Hepatocyte (in vitro differentiated cells): ENCODE results near the gene CDC37L1. TPM values are rescaled to one million over a fixed set of nuclear protein-coding genes. Genes with fewer than 3 reads are reported as not detected.

Experiments
- DNase-seq: peaks from one replicate; pipeline ENCODE4 v3.0.0-alpha.2; 2016; ENCODE audit warnings: low spot score
- H2AFZ ChIP-seq: fragments of 200-600 bp; sonication (generic); 2 replicates; pipeline ENCODE4 v1.6.0; 2016; ENCODE audit warnings: antibody characterized with exemption, mild to moderate bottlenecking
- H3K27ac ChIP-seq: fragments of 200-600 bp; sonication (generic); 2 replicates; pipeline ENCODE4 v1.5.1; 2016; ENCODE audit warnings: mild to moderate bottlenecking
- H3K27me3 ChIP-seq: fragments of 200-600 bp; sonication (generic); 2 replicates; pipeline ENCODE4 v1.6.1; 2016
- H3K36me3 ChIP-seq: fragments of 200-600 bp; sonication (generic); replicated peaks from 2 replicates; pipeline ENCODE4 v1.5.1; 2016; ENCODE audit warnings: low read depth; ENCODE audit not compliant: insufficient read depth
- H3K4me1 ChIP-seq: fragments of 200-600 bp; sonication (generic); 2 replicates; pipeline ENCODE4 v1.5.1; 2016; ENCODE audit warnings: mild to moderate bottlenecking, moderate library complexity; ENCODE audit not compliant: insufficient read depth
- H3K4me2 ChIP-seq: fragments of 200-600 bp; sonication (generic); 2 replicates; pipeline ENCODE4 v1.6.0; 2016
- H3K4me3 ChIP-seq: fragments of 200-600 bp; sonication (generic); 2 replicates; pipeline ENCODE4 v1.5.1; 2016; ENCODE audit warnings: mild to moderate bottlenecking
- H3K79me2 ChIP-seq: fragments of 200-600 bp; sonication (generic); 2 replicates; pipeline ENCODE4 v1.6.0; 2017; ENCODE audit warnings: mild to moderate bottlenecking
- H3K9me2 ChIP-seq: fragments of 200-600 bp; sonication (generic); replicated peaks from 2 replicates; pipeline ENCODE4 v1.6.0; 2017; ENCODE audit warnings: mild to moderate bottlenecking; ENCODE audit not compliant: insufficient read depth
- H3K9me3 ChIP-seq: fragments of 200-600 bp; sonication (generic); 2 replicates; pipeline ENCODE4 v1.5.1; 2016; ENCODE audit warnings: low read depth, mild to moderate bottlenecking
- H4K20me1 ChIP-seq: fragments of 200-600 bp; sonication (generic); 2 replicates; pipeline ENCODE4 v1.6.0; 2016; ENCODE audit warnings: mild to moderate bottlenecking; ENCODE audit not compliant: insufficient read depth, poor library complexity, severe bottlenecking
- CTCF ChIP-seq: fragments of 200-600 bp; sonication (generic); IDR thresholded peaks from 2 replicates; pipeline ENCODE4 v1.5.1; 2016; ENCODE audit warnings: antibody characterized with exemption, mild to moderate bottlenecking; ENCODE audit not compliant: poor library complexity
- EZH2 ChIP-seq: fragments of 200-600 bp; sonication (generic); IDR thresholded peaks from 2 replicates; pipeline ENCODE4 v1.6.1; 2016; ENCODE audit warnings: antibody characterized with exemption, mild to moderate bottlenecking, borderline replicate concordance
- EZH2phosphoT487 ChIP-seq: fragments of 200-600 bp; sonication (generic); IDR thresholded peaks from one replicate; pipeline ENCODE4 v1.6.1; 2018; ENCODE audit warnings: antibody characterized with exemption, mild to moderate bottlenecking, low read depth, moderate library complexity; ENCODE audit not compliant: unreplicated experiment, severe bottlenecking
- WGBS: methylation state at CpG from one replicate; pipeline ENCODE4 v1.1.6; 2016; ENCODE audit warnings: low lambda C conversion rate; ENCODE audit errors: missing lambda C conversion rate; 5-methylcytosine and 5-hydroxymethylcytosine counted together
- polyA plus RNA-seq: library from polyadenylated mRNA; unstranded; fragments of >200 nt; fragmentation: Nextera tagmentation; extraction: Ambion mirVana; gene quantifications from 2 replicates; pipeline ENCODE4 v1.2.1, GENCODE V29; 2016
- total RNA-seq: library from RNA; depleted of rRNA; stranded (reverse); fragments of >200 nt; gene quantifications from 2 replicates; pipeline ENCODE4 v1.2.3, GENCODE V29; 2014

CDC37L1 gene
- total and polyA plus RNA-seq, 2 experiments from 2014 or later, result 17.2 to 25.5 TPM

GRCh38 chr9:4713849-4714248, 34.5 kb downstream of the CDC37L1 start:
- Histone ChIP-seq H3K36me3 (no peaks in the 10 kb centered on the region), H3K4me1 (no peaks in the 10 kb centered on the region), H3K27ac (no peak overlapping the region), H3K4me2 (no peak overlapping the region), H3K9me2 (no peaks in the 10 kb centered on the region), H4K20me1 (no peaks in the 10 kb centered on the region), H2AFZ (no peak overlapping the region), H3K4me3 (no peak overlapping the region), H3K9me3 (no peaks in the 10 kb centered on the region), H3K79me2 (no peaks in the 10 kb centered on the region), H3K27me3 (no peaks in the 10 kb centered on the region)
- no peak for TF ChIP-seq CTCF
- no peak for TF ChIP-seq EZH2
- no peak for TF ChIP-seq EZH2phosphoT487
- WGBS, result 62% methylated on average over 7 of the region's 7 CpGs
- DNase-seq, result no peak

DNA sequence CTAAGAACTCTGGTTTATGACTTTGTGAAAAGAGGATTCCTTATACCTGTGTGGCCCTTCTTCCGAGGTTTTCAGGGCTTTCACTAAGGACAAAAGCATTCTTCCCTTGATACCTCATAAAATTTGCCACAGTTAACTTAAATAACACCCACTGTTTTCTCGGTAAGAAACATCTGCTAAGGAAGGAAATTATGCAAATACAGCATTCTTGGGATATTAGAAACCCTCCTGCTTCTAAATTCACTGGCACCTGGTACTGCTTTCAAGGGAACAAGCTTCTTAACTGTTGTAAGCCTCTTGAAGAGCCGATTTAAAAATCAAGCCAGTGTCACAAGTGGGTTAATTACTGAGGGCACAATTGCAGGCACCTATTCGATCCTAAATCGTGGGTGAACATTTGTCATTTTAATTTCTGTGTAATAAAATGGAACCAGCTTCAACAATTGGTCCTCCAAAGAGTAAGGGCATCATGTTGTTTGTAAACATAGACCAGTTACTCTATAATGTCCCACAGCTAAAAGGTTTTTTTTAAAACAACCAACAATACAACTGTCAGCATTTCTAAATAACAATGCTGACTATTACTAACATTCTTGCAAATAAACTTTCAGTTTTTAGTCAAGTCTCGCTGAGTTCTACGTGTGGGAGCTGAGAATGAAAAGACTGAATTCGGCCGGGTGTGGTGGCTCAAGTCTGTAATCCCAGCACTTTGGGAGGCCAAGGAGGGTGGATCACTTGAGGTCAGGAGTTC, 35.1 kb downstream of the CDC37L1 start:
- Histone ChIP-seq H3K9me2 (no peaks in the 10 kb centered on the region), H2AFZ (no peak overlapping the region), H4K20me1 (no peaks in the 10 kb centered on the region), H3K4me1 (no peaks in the 10 kb centered on the region), H3K4me3 (no peak overlapping the region), H3K9me3 (no peaks in the 10 kb centered on the region), H3K4me2 (no peak overlapping the region), H3K79me2 (peaks cover 3% of the 10 kb centered on the region), H3K27me3 (no peaks in the 10 kb centered on the region), H3K36me3 (no peaks in the 10 kb centered on the region), H3K27ac (no peak overlapping the region)
- TF ChIP-seq CTCF (no peak), EZH2 (no peak), EZH2phosphoT487 (no peak)
- 93% methylated on average over 9 of the region's 9 CpGs for WGBS
- DNase-seq, result no peak

GRCh38 chr9:4716163-4716562, 36.8 kb downstream of the CDC37L1 start:
- DNase-seq, result no peak
- H4K20me1 ChIP-seq, result no peaks in the 10 kb centered on the region
- H3K27ac ChIP-seq, result no peak overlapping the region
- 81% methylated on average over 1 of the region's 1 CpG for WGBS
- H3K36me3 ChIP-seq, result no peaks in the 10 kb centered on the region
- no peak overlapping the region for H3K4me3 ChIP-seq
- no peak overlapping the region for H2AFZ ChIP-seq
- no peaks in the 10 kb centered on the region for H3K27me3 ChIP-seq
- no peaks in the 10 kb centered on the region for H3K9me2 ChIP-seq
- no peaks in the 10 kb centered on the region for H3K9me3 ChIP-seq
- no peak for TF ChIP-seq EZH2
- TF ChIP-seq EZH2phosphoT487, result no peak
- TF ChIP-seq CTCF, result no peak
- no peaks in the 10 kb centered on the region for H3K4me1 ChIP-seq
- peaks cover 5% of the 10 kb centered on the region for H3K79me2 ChIP-seq
- no peak overlapping the region for H3K4me2 ChIP-seq
